ENCODE data around the gene IL1B.
A peak's percentile ranks its signal among the peaks of the same experiment; 100 is the strongest.
"Not testable (repeated sequence)": the region's sequence is repeated elsewhere in the genome, so short reads cannot be mapped to it uniquely, and the experiment has no call there.

IL1B gene

GRCh38 chr2:112849956-112850355 is 13.4 kb upstream of the IL1B start:
- DNase-seq: no peak

- no peak for DNase-seq
Observed at GRCh38 chr2:112848833-112849232, 12.3 kb upstream of the IL1B start.

- DNase-seq: no peak
Observed at GRCh38 chr2:112846031-112846430, 9.5 kb upstream of the IL1B start.

- DNase-seq: no peak
Observed at GRCh38 chr2:112843836-112844235, 7.3 kb upstream of the IL1B start.

- no peak for DNase-seq
Observed at GRCh38 chr2:112843288-112843687, 6.7 kb upstream of the IL1B start.

GRCh38 chr2:112841295-112842044 is 4.9 kb upstream of the IL1B start:
- DNase-seq: no peak

GRCh38 chr2:112840068-112840445 is 3.5 kb upstream of the IL1B start:
- no peak for DNase-seq

- DNase-seq: peak; percentile 41
Observed at GRCh38 chr2:112839407-112840067, 3.0 kb upstream of the IL1B start.

GRCh38 chr2:112836163-112836560 is 417 bp downstream of the IL1B start:
- no peak for DNase-seq

GRCh38 chr2:112835536-112836162 is 930 bp downstream of the IL1B start:
- no peak for DNase-seq

GRCh38 chr2:112835061-112835501 is 1.5 kb downstream of the IL1B start:
- DNase-seq: no peak

GRCh38 chr2:112834396-112835037 is 2.1 kb downstream of the IL1B start:
- DNase-seq: no peak

- no peak for DNase-seq
Observed at GRCh38 chr2:112833976-112834375, 2.6 kb downstream of the IL1B start.

- DNase-seq: not testable (repeated sequence)
Observed at GRCh38 chr2:112833639-112833931, 3.0 kb downstream of the IL1B start.

GRCh38 chr2:112832841-112833638 is 3.5 kb downstream of the IL1B start:
- no peak for DNase-seq

- DNase-seq: no peak
Observed at GRCh38 chr2:112831946-112832840, 4.4 kb downstream of the IL1B start.

GRCh38 chr2:112831513-112831845 is 5.1 kb downstream of the IL1B start:
- no peak for DNase-seq

- DNase-seq: no peak
Observed at GRCh38 chr2:112830682-112831512, 5.7 kb downstream of the IL1B start.

- DNase-seq: no peak
Observed at GRCh38 chr2:112829961-112830681, 6.5 kb downstream of the IL1B start.

Data from CD4-positive, alpha-beta T cell treated with Interleukin-21 for 1 hour (primary cell).